CD4-positive, alpha-beta T cell treated with Interleukin-21 for 1 hour (primary cell): ENCODE data around the gene PRICKLE2.

Experiments
- DNase-seq: peaks from one replicate; pipeline ENCODE4 v3.0.0-alpha.2; 2020

Gene PRICKLE2, protein sequence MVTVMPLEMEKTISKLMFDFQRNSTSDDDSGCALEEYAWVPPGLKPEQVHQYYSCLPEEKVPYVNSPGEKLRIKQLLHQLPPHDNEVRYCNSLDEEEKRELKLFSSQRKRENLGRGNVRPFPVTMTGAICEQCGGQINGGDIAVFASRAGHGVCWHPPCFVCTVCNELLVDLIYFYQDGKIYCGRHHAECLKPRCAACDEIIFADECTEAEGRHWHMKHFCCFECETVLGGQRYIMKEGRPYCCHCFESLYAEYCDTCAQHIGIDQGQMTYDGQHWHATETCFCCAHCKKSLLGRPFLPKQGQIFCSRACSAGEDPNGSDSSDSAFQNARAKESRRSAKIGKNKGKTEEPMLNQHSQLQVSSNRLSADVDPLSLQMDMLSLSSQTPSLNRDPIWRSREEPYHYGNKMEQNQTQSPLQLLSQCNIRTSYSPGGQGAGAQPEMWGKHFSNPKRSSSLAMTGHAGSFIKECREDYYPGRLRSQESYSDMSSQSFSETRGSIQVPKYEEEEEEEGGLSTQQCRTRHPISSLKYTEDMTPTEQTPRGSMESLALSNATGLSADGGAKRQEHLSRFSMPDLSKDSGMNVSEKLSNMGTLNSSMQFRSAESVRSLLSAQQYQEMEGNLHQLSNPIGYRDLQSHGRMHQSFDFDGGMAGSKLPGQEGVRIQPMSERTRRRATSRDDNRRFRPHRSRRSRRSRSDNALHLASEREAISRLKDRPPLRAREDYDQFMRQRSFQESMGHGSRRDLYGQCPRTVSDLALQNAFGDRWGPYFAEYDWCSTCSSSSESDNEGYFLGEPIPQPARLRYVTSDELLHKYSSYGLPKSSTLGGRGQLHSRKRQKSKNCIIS

DNA sequence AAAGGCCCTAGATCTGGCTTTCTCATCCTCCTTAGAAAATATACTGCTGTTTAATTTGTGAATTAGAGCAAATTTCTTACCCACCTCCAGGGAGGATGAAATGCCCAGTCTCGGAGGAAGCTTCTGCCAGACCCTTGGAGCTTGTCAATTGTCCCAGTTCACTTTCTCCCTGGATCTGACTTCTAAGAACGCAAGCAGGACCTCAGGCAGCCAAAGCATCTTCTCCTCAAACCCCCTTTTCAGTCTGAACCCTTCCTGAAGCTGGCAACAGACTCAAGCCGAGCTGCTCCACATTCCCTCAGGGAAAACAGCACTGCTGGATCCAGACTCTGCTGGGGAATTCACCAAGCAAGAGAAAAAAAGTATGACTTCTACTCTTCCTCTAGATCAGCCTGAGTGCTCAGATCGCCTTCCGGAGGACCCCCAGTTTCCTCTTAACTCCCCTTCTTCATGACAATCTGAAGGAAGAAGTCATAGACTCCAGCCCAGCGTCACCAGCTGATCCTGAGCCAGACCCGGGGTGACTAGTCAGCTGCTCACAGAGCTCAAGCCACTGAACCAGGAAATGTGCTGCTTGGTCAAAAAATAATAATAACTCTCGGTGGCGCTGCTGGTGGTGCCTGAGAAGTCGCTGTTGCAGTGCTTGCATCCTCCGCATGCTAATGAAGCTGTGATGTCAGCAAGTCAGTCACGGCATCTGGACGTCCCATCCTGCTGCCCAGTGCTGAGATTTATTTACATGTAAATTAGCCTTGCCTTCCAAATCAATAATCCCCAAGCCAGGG, at the start of gene PRICKLE2:
TSS of gene PRICKLE2 (minus strand) at position 641 of the 785 bp plus-strand sequence. CDS start 26,539 bp downstream, outside the sequence.
- no peak for DNase-seq

DNA sequence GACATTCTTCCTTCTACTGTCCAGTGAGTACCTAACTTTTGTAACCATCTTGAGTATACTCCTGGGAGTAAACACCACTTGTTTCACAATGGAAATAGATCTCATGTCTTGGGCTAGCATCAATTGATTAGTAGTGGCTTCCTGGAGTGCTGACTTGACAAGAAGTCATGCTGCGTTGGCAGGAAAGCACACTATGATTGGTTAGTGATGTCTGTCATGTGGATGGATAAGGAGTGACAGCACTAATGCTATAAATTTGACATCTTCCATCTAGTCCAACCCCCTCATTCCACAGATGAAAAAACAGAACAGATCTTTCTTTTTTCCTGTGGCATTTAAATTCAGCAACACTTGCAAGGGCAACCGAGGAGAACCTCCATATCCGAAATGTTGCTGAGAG, 47.6 kb upstream of the PRICKLE2 start:
- no peak for DNase-seq

DNA sequence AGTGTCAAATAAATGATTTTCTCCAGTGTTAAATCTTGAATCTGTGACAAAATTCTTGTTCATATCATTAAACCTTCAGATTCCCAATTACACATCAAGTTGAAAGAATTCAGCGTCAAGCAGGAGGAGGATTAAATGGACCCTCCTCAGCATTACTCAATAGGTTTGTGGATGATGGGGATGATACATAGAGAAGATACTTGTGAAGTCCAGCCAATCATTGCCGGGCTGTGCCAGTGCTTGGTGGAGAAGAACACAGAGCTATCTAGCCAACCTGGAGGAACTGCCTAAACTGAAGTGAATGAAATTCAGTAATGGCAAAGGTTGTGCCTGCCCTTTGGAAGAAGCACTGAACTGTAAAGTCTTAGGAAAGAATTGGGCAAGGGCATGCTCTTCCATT, 47.0 kb upstream of the PRICKLE2 start:
- no peak for DNase-seq

DNA sequence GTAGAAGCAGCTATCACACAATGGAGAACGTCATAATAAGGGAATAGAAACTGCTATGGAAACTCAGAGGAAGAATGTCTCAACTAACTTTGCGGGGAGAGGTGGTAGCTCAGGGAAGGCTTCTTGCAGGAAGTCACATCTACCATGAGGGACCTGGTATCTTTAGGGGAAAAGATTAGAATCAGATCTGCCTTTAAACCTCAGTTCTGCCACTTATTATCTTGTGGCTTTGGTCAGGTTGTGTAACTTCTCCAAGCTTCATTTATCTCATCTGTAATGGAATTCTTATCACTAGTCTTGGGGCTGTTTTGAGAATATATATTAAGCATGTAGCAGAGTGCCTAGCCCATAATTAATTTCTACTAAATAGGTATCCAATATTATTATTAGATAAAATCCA, 46.4 kb upstream of the PRICKLE2 start:
- DNase-seq = no peak

DNA sequence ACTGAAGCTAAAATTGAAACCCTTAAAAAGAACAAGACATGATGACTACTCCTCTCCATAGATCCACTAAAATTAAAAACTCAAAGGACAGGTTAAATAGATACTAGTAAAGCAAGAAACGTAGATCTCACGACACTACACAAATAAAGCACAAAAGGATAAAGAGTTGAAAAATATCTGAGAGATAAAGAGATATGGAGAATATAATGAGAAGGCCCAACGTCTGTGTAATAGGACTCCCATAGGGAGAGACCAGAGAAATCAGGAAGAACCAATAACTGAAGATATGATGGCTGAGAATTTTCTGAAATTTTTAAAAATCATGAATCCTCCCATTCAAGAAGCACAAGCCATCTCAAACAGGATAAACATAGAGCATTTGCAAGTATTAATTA, 45.6 kb upstream of the PRICKLE2 start:
- no peak for DNase-seq

DNA sequence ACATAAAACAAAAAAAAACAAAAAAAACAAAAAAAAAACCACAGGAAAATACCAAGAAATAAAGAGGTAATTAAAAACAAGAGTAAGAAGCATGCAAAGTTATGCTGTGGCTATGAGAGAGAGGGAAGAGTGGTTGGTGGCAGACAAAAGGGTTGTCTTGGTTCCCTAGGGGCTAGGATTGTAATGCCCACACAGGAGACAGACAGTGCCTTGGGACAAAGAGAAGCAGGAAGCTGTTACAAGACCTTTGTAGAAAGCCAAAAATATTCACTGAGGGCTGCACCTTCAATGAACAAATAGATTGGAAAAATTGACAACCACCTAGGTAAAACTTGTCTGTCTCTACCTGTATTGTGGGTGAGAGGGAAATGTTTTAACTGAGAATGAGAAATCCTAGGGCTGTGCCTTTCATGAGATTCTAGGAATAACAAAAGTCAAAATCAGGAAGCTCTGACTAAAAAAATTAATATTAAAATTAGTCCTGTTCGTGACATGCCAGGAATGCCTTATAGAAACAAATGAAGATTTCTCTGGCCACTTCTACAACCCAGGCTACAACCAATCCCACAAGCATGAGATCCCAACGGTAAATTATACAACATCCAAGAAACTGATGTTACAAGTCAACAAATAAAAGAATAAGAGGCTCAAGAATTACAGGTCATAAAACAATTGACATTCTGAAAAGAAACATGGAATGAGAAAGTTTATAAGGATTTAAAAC, 45.0 kb upstream of the PRICKLE2 start:
- DNase-seq = no peak

DNA sequence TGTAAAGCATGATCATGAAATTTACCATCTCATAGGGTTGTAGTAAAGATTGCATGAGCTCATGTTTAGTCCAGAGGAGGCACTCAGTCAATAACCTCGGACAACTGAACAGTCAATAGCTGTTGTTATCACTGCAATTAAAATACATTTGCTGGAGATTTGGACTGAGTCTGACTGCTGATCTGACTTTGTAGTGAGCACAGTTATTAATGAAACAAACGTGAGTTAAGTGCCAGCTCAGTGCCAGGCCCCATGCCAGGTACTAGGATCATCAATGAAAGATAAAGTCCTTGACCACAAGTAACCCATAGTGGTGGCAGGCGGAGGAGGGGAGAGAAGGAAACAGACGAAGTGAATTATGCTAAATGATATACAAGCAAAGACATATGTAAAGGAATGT, 43.7 kb upstream of the PRICKLE2 start:
- DNase-seq = no peak

DNA sequence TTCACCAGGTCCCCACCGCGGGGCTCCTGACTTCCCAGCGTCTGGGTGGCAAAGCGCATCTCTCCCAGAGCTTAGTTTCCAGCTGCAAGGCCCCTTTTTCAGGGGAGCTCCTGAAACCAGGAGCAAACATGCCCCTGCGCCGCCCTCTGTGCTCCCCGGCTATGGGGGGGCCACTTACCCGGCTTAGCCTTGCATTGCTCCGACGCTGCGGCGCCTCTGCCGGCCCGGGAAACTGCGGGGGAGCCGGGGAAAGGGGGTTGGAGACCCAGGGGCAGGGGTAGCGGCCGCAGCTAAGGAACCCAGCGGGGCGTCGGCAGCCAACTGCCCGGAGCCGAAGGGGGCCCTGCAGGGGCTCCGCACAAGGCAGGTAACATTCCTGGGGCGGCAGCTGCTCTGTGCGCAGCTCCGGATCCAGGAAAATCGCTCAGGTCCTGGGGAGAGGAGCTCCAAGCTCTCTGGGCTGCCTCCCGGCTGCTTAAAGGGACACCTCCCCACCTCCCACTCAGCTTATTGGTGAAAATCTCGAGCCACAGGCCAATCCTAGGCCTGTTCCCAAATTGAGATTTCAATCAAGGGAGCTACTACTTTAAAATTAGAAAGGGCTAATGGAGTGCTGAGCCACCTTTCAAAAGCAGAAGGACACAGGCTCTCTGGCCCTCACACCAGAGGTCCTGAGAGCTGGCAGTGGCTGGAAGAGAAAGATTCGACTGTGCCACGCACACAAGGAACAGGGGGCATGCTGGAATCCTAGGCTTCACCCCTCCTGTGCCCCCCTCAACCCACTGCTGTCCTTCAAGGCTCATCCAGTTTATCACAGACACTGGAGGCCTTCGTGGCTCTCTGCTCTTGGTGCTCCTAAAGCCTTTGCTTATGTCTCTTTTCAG, 42.7 kb upstream of the PRICKLE2 start:
- DNase-seq = no peak

DNA sequence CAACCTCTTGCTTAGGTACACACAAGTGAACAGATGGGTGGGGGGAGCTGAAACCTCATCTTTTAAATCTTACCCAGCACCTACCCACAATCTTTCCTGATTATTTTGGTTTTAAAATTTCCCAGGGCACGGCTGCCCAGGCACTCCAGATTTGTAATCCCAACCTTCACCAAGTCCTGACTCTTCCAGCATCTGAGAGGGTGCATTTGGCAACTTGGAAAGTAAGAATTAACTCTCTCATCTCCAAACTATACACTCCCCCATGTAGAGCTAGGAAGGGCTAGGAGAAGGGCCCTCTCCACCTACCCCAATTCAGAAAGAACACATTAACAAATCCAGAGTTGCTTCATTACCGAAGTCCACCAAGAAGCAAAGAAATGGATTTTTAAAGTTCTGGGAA, 41.7 kb upstream of the PRICKLE2 start:
- DNase-seq = no peak

DNA sequence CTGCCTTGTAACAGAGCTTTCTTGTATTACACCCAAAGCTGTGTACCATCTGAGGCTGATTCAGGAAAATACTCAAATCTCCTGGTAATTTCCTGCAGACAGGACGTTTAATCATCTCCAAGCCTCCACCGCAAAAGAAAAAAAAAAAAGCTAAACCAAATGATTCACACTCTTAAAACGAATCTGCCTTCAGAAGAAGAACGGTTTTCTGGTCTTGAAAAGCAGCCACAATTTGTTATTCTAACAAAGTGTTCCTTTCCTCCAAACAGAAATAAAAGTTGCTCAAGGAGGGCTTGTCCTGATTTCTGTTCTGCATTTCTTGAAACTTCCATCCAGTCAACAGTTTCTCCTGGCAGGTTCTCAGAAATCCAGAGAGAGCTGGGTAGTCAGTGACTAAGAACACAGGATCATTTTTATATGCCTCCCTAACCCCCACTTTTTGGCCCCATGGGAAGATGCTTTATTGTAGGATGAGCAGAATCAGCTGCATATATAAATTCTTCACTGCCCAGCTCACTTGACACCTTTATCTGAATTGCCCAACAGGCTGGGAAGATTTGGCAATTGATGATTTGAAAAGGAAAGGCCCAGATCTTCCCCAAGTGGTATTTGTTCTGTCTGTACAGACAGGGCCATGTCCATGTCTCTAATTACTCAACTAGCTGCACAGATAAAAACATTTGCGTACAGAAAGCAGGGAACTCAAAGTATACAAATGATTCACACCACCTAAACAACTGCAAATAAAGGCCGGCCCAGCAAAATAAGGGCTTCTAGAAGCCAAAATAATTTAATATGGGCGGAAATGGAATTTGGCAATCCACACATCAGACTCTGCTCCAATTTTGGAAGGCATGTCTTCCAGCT, 41.0 kb upstream of the PRICKLE2 start:
- DNase-seq = no peak

DNA sequence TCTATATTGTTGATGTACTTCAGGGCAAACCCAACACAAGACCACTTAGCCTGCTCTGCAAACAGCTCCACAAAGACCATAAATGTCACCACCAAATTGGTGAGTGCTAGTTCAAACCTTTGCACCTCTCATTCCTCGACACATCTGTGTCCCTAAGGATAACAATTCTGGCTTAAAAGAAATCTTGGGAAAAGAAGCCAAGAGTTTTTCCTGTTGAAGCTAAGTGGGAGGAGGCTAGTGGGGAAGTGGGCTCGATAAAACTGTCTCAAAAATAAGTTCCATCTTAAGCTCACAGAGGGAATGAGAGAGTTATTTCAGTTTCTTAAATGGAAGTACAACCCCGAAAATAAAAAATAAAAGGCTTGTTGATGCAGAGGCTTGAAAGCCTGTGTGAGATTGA, 40.4 kb upstream of the PRICKLE2 start:
- no peak for DNase-seq

DNA sequence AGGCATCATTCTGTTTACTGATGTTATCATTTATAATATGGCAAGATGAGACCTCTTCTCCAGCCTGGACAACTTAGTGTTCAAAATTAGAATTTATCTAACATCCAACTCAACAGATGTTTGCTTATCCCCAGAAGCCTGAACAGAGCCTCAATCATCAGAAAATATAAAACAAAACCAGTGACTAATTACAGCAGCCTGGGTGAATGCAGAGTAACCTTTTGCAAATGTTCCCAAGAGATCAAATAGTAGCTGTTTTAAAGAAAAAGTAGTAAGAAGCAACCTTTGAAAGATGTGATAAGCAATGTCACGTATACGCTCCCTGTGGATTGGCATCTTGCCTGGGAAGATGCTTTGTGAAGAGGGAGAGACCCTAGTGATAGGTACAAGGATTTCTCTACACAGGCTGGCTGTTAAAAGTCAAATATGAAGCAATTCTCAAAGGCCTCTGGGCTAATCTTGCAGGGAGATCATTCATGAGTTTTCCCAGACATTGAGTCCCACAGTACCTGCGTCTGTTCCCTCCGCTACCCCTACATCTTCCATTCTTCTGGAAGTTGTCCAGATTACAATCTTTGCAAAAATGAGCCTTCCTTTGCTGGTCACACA, 39.3 kb upstream of the PRICKLE2 start:
- DNase-seq = no peak

DNA sequence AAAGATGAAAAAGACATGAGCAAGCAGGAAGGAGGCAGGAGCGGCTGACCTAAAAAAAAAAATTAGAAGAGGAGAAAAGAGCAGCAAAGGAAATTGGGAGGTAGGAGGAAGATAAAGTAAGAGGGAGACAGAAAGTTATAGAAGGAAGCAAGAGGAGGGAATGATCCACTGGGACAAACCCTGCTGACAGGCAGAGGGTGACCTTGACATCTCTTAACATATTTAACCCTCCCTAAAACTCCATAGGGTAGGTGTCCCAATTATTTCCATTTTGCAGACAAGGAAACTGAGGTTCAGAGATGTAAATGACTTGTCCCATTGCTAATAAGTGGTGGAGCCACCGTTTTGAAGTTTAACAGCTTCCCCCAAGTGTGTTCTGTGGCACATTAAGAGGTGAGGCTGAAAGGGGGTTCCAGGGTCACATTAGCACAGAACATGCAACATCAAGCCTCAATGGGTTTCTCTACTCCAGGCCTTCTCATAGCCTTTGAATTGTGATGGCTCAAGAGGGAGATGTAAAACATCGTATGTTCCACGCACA, 37.4 kb upstream of the PRICKLE2 start:
- no peak for DNase-seq

DNA sequence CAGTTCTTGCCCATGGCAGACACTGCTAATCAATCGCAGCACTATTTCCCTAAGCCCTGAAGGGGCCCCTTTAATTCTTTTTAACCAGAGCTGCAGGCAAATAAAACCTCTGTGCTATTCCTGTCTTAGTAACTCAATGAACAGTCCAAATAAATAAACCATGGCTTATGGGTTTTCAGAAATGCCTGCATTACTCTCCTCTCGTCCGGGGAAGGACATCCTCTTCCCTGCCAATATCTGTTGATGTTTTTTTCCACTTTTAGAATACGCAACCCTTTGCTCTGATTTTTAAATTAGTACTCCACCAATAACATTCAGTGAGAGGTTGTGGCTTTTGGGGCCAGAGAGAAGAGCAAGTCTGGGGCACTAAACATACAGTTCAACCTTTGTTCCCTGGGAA, 35.2 kb upstream of the PRICKLE2 start:
- DNase-seq = no peak

DNA sequence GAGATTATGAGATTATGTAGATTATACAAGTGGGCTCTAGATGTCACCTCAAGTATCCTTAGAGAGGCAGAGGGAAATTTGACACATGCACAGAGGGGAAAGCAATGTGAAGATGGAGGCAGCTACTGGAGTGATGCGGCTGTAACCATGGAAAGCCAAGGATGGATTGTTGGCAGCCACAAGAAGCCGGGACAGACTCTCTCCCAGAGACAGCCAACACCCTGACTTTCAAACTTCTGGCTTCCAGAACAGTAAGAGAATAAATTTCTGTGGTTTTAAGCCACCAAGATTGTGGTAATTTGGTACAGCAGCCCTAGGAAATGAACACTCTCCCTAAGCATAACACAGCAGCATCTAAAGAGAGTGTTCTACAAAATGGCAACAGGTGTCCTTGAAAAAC, 34.4 kb upstream of the PRICKLE2 start:
- DNase-seq = no peak

DNA sequence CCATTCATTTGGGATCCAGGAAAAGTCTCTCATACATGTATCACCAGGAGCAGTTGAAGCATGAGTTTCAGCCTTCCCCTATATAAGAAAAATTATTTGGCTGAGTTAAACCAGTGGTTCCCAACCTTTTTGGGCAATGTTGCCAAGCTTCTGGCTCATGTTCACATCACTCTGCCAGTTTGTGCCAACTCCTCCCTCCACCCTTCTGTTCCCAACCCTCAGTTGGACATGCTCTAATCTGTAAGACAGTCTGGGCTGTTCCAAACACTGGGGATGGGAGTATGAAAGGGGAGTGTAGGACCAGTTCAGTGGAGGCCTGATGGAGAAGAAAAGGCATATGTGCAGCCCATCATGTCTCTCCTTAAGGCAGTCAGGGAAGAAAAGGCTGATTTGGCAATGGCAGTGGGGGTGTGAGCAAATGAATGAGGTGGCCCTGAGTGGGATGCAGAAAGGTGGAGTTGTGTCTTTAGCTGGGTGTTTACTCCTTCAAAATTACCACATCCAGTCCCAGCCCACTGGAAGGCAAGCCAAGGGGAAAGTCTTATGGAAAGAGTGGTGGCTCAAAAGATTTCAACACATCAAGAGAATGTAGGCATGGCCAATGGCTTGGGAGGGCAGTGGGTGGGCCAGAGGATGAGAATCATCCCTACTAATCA, 32.0 kb upstream of the PRICKLE2 start:
- DNase-seq = no peak

DNA sequence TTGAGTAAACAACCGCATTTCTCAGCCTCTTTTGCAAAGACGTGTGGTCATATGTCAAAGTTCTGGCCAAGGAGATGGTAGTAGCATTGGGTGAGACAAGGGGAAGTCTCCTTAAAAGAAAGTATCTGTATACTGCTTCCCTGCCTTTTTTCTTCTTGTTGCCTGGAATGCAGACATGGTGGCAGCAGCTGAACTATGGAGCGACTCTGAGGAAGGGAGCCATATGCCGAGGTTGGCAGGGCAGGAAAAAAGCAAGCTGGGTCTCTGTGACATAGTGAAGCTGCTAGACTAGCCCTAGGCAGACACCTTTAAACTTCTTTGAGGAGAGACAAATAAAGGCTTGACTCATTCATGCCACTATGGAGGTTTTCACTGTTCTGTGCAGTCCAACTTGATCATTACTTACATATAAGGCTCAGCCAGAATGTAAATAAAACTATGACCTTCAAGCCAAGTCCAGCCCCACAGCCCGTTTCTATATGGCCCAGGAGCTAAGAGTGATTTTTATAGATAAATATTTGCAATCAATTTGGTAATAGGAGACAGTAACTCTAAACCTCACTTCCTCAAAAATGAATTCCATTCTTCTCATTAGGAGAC, 30.6 kb upstream of the PRICKLE2 start:
- DNase-seq = no peak

DNA sequence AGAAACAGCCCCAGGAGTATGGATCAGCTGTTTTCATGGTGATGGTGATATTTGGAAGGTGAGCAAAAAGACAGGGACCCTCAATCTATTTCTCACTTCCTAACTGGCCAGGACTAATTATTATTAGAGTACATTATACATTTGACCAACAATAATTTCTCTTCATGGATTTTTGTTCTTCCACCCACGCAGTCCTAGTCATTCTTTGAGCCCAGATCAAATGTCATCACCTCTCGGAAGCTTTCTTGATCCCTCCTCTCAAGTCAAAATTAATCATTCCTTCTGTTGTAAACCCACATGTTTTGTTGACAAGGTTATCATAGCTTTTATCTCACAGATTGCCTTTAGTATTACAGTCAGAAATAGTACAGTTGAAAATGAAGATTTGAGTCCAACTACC, 29.2 kb upstream of the PRICKLE2 start:
- no peak for DNase-seq

DNA sequence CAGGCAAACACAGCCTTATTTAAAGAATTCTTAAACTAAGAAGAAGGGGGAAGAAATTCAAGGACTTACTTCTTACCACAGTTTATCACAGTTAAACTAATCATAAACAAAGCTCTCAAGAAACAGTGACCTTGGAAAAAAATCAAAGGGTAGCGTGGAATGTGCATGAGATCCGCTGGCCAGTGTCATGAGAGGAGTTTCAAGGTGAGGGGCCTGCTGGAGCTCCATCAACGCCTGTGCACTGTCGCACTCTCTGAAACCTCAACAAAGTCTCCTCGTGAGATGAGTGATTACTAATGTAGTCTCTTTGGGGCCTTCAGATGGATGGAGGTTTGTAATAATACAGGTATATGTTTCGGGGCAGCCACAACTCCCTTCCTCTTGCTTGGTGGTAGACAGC, 28.4 kb upstream of the PRICKLE2 start:
- DNase-seq = no peak
